Measurements from ENCODE around the gene OR1I1.

GRCh38 chr19:15136234-15136954 is 54.4 kb downstream of the OR1I1 start:
- no peak for TF ChIP-seq EP300 (IDR thresholded peaks at IDR 0.05)
- TF ChIP-seq, protein P1, sequence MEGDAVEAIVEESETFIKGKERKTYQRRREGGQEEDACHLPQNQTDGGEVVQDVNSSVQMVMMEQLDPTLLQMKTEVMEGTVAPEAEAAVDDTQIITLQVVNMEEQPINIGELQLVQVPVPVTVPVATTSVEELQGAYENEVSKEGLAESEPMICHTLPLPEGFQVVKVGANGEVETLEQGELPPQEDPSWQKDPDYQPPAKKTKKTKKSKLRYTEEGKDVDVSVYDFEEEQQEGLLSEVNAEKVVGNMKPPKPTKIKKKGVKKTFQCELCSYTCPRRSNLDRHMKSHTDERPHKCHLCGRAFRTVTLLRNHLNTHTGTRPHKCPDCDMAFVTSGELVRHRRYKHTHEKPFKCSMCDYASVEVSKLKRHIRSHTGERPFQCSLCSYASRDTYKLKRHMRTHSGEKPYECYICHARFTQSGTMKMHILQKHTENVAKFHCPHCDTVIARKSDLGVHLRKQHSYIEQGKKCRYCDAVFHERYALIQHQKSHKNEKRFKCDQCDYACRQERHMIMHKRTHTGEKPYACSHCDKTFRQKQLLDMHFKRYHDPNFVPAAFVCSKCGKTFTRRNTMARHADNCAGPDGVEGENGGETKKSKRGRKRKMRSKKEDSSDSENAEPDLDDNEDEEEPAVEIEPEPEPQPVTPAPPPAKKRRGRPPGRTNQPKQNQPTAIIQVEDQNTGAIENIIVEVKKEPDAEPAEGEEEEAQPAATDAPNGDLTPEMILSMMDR (IDR thresholded peaks at IDR 0.05), result no peak

Data from upper lobe of left lung (tissue), 4 donors.